ENCODE data around the gene ZNF407. TPM values are rescaled to one million over a fixed set of nuclear protein-coding genes. Genes with fewer than 3 reads are reported as not detected.

The ZNF407 gene
- total RNA-seq, 1 experiment from 2014 or later: 18.1 TPM

DNA sequence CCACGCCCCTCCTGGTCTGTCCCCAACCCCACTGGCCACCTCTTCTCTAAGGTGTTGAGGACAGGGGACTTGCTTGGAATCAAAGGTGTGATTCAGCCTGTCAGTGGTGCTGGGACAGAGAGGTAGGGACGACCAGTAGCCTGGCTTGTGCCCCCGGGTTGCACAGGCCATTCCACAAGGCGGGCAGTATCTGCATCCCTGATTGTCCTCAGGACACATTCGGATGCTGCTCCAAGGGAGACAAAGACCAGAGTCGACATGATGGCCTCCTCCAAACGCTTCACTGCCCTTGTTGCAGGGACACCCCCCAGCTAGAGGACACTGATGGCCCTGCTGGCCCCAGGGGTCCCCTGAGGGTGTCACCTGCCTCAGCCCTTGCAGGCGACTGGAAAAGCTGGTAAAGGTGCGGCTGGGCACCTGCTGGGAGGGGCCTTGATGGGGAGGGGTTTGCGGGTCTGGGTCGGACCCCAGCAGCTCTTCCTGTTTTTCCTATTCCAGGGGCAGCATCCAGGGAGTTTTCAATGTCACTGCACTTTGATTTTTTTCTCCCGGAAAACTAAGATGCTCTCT lies 513.3 kb downstream of the ZNF407 start:
- H3K36me3 ChIP-seq (ENCODE audit: insufficient read depth, low read length): no peaks in the 10 kb centered on the region
- H3K9me2 ChIP-seq (replicated peaks; ENCODE audit: insufficient read depth, low read length): no peaks in the 10 kb centered on the region
- no peaks in the 10 kb centered on the region for H3K79me2 ChIP-seq (ENCODE audit: low read length)
- H4K20me1 ChIP-seq (ENCODE audit: insufficient read depth, low read depth, low read length): no peaks in the 10 kb centered on the region
- no peak for DNase-seq
- no peak overlapping the region for H3K4me3 ChIP-seq (ENCODE audit: low read length)
- no peak overlapping the region for H3K27ac ChIP-seq (ENCODE audit: low read length)
- H3K4me2 ChIP-seq (ENCODE audit: low read depth, low read length, poor library complexity, severe bottlenecking): no peak overlapping the region
- no peaks in the 10 kb centered on the region for H3K4me1 ChIP-seq (ENCODE audit: low read length)
- H3K9me3 ChIP-seq (ENCODE audit: low read length): no peaks in the 10 kb centered on the region
- H2AFZ ChIP-seq (ENCODE audit: low read length): no peak overlapping the region
- H3K27me3 ChIP-seq (ENCODE audit: low read length): no peaks in the 10 kb centered on the region
- H3K9ac ChIP-seq (ENCODE audit: low read length): no peak overlapping the region

DNA sequence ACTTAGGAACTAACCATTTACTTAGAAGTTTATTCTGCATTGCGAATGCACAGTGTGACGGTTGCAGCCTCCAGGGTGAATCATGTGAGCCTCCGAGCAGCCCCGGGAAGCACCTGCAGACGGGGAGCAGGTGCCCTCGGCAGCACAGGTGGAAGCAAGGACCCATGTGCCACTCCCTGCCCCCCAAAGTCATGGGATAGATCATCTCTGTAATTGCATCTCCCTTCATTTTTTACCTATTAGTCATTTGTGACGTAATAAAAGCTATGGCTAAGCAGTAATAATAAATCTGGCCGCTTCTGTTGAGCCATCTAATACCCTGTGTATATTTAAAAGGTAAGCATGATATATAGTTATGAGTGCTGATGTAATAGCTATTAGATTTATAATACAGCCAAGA lies 514.1 kb downstream of the ZNF407 start:
- no peak overlapping the region for H3K4me3 ChIP-seq (ENCODE audit: low read length)
- no peaks in the 10 kb centered on the region for H3K9me2 ChIP-seq (replicated peaks; ENCODE audit: insufficient read depth, low read length)
- no peak overlapping the region for H3K4me2 ChIP-seq (ENCODE audit: low read depth, low read length, poor library complexity, severe bottlenecking)
- no peaks in the 10 kb centered on the region for H3K27me3 ChIP-seq (ENCODE audit: low read length)
- H4K20me1 ChIP-seq (ENCODE audit: insufficient read depth, low read depth, low read length): no peaks in the 10 kb centered on the region
- no peak overlapping the region for H3K27ac ChIP-seq (ENCODE audit: low read length)
- no peak overlapping the region for H2AFZ ChIP-seq (ENCODE audit: low read length)
- H3K4me1 ChIP-seq (ENCODE audit: low read length): no peaks in the 10 kb centered on the region
- DNase-seq: no peak
- H3K9me3 ChIP-seq (ENCODE audit: low read length): no peaks in the 10 kb centered on the region
- H3K9ac ChIP-seq (ENCODE audit: low read length): no peak overlapping the region
- H3K36me3 ChIP-seq (ENCODE audit: insufficient read depth, low read length): no peaks in the 10 kb centered on the region
- H3K79me2 ChIP-seq (ENCODE audit: low read length): no peaks in the 10 kb centered on the region

DNA sequence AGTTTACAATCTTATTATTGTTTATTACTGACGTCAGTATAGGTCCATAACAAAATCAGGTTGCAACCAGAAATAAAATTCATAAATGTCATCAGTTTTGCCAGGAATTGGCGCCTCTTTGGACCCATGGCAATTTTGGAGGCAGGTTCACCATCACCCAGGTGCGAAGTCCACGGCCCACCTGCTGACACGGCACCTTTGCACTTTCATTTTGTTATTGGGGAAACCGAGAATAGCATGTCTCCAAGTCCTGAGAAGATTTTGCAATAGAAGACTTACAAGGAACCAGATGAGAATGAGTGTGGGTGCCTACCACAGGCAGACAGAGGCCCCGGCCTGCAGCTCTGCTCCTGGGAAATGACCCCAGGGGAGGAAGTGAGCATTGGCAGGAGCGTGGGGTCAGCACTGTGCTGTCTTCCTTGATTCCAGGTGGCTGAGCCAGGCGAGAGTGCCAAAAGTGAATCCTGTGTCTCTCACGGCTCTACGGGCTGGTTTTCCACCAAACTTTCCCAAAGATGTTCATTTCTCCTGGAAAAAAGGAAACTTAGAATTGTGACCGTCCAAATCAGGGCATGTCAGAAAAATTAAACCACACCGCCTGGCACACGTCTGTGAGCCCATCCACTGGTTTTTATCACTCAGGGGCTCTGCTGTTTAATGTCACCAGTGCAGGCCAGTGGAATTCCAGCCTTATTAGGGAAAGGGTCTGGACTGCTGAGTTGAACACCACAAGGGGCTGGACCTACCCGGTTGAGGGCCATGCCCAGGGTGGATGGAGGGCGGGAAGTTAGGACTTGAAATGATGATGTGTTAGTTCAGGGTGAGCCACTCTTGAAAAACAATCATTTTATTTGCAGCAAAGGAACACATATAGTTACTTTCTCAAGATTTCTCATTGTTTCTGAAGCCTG lies 514.8 kb downstream of the ZNF407 start:
- H4K20me1 ChIP-seq (ENCODE audit: insufficient read depth, low read depth, low read length): no peaks in the 10 kb centered on the region
- no peaks in the 10 kb centered on the region for H3K4me1 ChIP-seq (ENCODE audit: low read length)
- no peak overlapping the region for H3K9ac ChIP-seq (ENCODE audit: low read length)
- DNase-seq: no peak
- no peaks in the 10 kb centered on the region for H3K79me2 ChIP-seq (ENCODE audit: low read length)
- H3K36me3 ChIP-seq (ENCODE audit: insufficient read depth, low read length): no peaks in the 10 kb centered on the region
- H3K9me2 ChIP-seq (replicated peaks; ENCODE audit: insufficient read depth, low read length): no peaks in the 10 kb centered on the region
- no peak overlapping the region for H2AFZ ChIP-seq (ENCODE audit: low read length)
- H3K27ac ChIP-seq (ENCODE audit: low read length): no peak overlapping the region
- no peak overlapping the region for H3K4me3 ChIP-seq (ENCODE audit: low read length)
- H3K9me3 ChIP-seq (ENCODE audit: low read length): no peaks in the 10 kb centered on the region
- H3K27me3 ChIP-seq (ENCODE audit: low read length): no peaks in the 10 kb centered on the region
- H3K4me2 ChIP-seq (ENCODE audit: low read depth, low read length, poor library complexity, severe bottlenecking): no peak overlapping the region

DNA sequence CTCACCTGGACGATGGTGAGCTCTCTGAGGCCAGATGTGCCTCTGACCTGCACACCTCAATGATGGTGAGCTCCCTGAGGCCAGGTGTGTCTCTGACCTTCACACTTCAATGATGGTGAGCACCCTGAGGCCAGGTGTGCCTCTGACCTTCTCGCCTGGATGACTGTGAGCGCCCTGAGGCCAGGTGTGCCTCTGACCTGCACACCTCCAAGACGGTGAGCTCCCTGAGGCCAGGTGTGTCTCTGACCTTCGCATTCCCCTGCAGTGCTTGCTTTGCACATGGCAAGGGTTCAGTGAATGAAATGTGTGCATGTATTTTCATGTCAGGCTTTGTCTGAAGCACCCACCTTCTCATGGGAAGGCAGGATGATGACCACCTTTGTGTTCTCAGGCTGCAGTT lies 515.8 kb downstream of the ZNF407 start:
- H3K4me3 ChIP-seq (ENCODE audit: low read length): no peak overlapping the region
- no peaks in the 10 kb centered on the region for H3K9me3 ChIP-seq (ENCODE audit: low read length)
- no peaks in the 10 kb centered on the region for H3K4me1 ChIP-seq (ENCODE audit: low read length)
- no peaks in the 10 kb centered on the region for H3K9me2 ChIP-seq (replicated peaks; ENCODE audit: insufficient read depth, low read length)
- H3K4me2 ChIP-seq (ENCODE audit: low read depth, low read length, poor library complexity, severe bottlenecking): no peak overlapping the region
- no peaks in the 10 kb centered on the region for H4K20me1 ChIP-seq (ENCODE audit: insufficient read depth, low read depth, low read length)
- H3K27me3 ChIP-seq (ENCODE audit: low read length): no peaks in the 10 kb centered on the region
- H3K36me3 ChIP-seq (ENCODE audit: insufficient read depth, low read length): no peaks in the 10 kb centered on the region
- H3K9ac ChIP-seq (ENCODE audit: low read length): no peak overlapping the region
- H3K79me2 ChIP-seq (ENCODE audit: low read length): no peaks in the 10 kb centered on the region
- no peak overlapping the region for H2AFZ ChIP-seq (ENCODE audit: low read length)
- no peak overlapping the region for H3K27ac ChIP-seq (ENCODE audit: low read length)
- DNase-seq: no peak

DNA sequence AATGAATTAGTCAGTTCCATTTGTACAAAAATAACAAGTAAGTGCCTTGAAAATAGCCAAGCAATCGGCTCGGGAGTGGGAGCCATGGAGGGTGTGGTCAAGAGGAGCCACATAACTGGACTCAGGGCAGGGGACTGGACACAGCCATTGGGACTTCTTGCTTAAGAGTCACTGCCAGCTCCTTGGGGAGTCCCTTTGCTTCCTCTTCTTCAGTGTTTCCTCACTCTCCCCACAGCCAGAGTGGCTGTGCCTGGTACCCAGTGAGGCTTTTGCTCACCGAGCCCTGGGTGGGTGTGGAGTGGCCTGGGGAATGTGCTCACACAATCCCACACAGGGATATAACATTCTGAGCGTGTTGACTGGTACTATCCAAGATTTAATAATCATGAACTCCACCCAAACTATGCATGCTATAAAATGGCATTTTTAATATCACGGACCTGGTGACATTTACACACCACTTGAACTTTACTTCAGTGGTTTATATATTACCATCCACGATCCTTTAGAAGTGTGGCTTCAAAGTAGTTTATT lies 516.6 kb downstream of the ZNF407 start:
- Histone ChIP-seq H3K27me3 (ENCODE audit: low read length) (no peaks in the 10 kb centered on the region), H3K9ac (ENCODE audit: low read length) (no peak overlapping the region), H3K9me2 (replicated peaks; ENCODE audit: insufficient read depth, low read length) (no peaks in the 10 kb centered on the region), H4K20me1 (ENCODE audit: insufficient read depth, low read depth, low read length) (no peaks in the 10 kb centered on the region), H3K4me3 (ENCODE audit: low read length) (no peak overlapping the region), H2AFZ (ENCODE audit: low read length) (no peak overlapping the region), H3K4me1 (ENCODE audit: low read length) (no peaks in the 10 kb centered on the region), H3K79me2 (ENCODE audit: low read length) (no peaks in the 10 kb centered on the region), H3K4me2 (ENCODE audit: low read depth, low read length, poor library complexity, severe bottlenecking) (no peak overlapping the region), H3K36me3 (ENCODE audit: insufficient read depth, low read length) (no peaks in the 10 kb centered on the region), H3K27ac (ENCODE audit: low read length) (no peak overlapping the region), H3K9me3 (ENCODE audit: low read length) (no peaks in the 10 kb centered on the region)
- DNase-seq: no peak

Other genes with a start within 250 kb of the ZNF407 start
- gene DIPK1C, start 140.6 kb upstream of the ZNF407 start, total RNA-seq (2014; rRNA removed; shearing (Covaris generic); ENCODE audit: low replicate concordance): not detected in 2 replicates
- gene CNDP2, start 101.5 kb upstream of the ZNF407 start, total RNA-seq (2014; rRNA removed; shearing (Covaris generic); ENCODE audit: low replicate concordance): 137 and 167 TPM in 2 replicates
- 0.11 TPM in 1 of 2 replicates, not detected in the other for gene CNDP1, start 63.4 kb upstream of the ZNF407 start, total RNA-seq (2014; rRNA removed; shearing (Covaris generic); ENCODE audit: low replicate concordance)

Measured in Karpas-422 (cell line).